HG03342 (cell line): ENCODE data around the gene RAD23B.
"Not testable (repeated sequence)": the region's sequence is repeated elsewhere in the genome, so short reads cannot be mapped to it uniquely, and the experiment has no call there.

Source experiments
- ATAC-seq: cut with Tn5 transposase; IDR thresholded peaks from one replicate; pipeline ENCODE4 v1.9.1; 2021; ENCODE audit warnings: mild to moderate bottlenecking, moderate library complexity; ENCODE audit not compliant: unreplicated experiment

The RAD23B gene

DNA sequence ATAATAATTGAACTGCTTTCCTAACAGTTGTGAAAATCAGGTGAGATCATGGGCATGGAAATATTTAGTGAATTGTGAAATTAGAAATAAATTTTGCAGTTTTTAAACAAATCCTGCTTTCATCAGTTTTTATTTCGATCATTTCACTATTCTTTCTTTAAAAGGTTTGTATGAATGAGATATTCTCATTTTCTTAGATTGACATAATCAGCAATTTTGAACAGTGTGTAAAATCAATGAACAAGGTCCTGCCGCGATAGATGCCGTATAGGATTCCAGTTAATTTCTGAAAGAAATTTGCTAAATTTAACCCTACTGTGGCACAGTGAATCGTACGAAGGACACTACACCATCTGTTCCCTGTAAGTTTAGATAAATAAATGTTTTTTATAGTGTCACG is 7.5 kb downstream of the RAD23B start:
- no peak for ATAC-seq

DNA sequence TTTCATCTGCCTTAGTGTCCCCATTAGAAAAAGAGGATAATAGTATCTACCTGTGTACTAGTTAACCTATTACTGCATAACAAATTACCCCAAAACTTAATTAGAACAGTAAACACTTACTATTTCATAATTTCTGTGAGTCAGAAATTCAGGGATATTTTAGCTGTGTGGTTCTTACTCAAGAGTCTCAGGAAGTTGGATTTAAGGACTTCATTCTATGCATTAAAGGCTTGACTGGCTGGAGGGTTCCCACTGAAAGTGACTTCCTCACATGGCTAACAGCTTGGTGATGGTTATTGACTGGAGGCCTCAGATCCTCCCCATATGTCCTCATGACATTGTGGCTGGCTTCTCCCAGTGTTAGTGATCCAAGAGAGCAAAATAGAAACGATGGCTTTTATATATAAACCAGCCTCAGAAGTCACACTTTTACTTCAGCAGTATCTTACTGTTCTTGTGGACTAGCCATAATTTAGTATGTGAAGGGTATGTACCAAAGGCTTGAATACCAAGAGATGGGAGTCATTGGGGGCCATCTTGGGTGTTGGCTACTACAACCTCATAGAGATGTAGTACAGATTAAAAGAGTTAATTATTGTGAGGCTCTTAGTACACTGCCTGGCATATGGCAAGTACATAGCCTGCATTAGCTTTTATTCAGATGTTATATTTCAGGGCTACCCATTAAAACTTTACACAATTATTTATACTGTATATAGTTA is 9.9 kb downstream of the RAD23B start:
- ATAC-seq: no peak

DNA sequence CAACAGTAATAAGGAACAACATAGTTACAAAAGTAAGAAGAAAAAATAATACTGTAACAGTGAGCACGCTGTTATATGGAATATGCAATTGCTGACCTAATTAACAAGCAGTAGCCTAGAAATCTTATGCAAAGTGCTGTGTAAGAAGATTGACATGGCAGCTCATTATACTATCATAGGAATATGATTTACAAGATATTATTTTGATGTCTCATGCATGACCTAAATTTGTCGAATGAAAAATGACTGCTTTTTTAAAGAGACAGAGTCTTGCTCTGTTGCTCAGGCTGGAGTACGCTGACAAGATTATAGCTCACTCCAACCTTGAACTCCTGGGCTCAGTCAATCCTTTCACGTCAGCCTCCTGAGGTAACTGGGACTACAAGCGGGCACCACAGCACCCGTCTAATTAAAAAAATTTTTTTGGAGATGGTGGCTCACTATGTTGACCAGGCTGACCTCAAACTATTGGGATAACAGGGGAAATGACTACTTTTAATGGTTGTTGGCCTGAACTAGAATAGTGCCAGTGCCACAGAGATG is 10.5 kb downstream of the RAD23B start:
- no peak for ATAC-seq

DNA sequence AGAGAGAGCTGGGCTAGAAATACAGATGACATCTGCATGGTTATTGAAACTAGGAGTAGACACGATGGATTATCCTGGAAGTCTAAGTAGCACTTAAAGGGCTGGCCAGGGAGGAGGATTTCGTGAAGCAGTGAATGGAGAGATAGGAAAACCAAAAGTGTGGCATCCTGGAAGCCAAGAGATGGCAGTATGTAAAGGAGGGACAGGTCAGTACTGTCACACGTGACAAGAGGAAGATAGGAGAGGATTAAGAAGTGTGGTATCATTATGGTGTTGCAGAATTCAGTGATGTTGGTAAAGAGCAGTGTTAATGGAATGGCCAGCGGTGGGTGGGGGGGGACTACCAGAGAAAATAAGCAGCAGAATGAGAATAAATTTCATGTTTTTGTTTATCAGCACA is 11.7 kb downstream of the RAD23B start:
- no peak for ATAC-seq

DNA sequence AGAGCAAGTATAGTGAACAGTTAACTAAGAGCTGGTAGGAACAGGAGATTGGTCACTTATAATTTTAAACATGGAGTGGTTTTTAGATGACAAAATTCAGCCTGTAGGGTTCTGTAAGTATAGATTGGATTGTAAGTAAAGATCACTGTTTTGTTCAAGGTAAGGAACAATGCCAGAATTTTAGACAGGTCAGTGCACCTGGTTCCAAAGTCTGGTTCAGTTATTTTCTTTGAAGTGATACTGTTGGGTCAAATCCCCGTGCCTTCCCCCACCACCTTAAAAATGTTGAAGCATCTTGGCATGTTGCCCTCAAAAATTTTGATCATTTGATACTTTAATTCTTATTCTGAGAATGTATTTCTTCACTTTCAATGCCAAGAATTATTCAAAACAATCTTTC is 12.9 kb downstream of the RAD23B start:
- no peak for ATAC-seq

DNA sequence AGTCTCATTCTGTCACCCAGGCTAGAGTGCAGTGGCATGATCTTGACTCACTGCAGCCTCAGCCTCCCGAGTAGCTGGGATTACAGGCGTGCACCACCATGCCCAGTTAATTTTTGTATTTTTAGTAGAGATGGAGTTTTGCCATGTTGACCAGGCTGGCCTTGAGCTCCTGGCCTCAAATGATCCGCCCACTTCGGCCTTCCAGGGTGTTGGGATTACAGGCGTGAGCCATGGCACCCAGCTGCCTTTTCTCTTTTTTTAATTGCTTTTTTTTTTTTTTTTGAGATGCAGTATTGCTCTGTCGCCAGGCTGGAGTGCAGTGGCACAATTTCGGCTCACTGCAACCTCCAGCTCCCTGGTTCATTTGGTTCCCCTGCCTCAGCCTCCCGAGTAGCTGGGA is 13.5 kb downstream of the RAD23B start:
- ATAC-seq: not testable (repeated sequence)

DNA sequence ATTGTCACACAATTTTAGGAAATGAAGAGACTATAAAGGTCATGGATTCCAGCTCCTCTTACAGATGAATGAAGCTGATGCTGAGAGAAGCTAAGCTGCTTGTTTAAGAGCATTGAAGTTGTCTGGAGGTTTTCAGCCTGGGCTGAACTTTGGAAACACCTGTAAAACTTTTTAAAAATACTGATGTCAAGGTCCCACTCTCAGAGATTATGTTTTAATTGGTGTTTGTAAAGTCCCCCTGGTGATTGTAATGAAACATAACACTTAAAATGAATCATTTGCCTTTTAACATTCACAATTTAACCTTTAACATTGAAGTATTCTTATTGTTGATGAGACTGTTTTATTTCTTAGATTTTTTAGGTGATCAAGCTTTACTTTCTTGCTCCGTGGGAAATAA is 16.4 kb downstream of the RAD23B start:
- no peak for ATAC-seq

DNA sequence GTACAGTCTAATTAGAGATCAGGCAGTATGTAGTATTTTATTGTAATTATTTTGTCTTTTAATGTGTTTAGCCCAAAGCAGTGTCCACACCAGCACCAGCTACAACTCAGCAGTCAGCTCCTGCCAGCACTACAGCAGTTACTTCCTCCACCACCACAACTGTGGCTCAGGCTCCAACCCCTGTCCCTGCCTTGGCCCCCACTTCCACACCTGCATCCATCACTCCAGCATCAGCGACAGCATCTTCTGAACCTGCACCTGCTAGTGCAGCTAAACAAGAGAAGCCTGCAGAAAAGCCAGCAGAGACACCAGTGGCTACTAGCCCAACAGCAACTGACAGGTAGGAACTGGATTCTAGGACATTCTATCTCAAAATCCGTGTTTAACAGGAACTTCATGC is 23.2 kb downstream of the RAD23B start:
- ATAC-seq: no peak

DNA sequence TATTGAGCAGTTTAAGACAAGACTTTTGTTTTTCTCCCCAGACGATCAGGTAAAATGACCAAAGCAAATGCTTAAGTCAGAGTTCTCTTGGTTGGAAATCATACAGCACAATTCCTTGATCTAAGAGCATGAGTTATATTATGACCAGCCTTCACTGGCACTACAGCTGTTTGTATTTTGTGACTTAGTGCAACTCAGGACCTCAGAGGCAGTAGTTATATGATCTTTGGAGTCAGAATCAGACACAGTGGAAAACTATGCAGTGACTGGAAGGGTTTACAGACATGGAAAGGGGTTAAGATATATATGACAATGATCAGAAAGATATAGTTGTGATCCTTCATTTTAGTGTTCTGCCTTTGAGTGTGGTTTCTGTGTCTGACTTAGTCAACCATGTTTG is 24.3 kb downstream of the RAD23B start:
- ATAC-seq: no peak

DNA sequence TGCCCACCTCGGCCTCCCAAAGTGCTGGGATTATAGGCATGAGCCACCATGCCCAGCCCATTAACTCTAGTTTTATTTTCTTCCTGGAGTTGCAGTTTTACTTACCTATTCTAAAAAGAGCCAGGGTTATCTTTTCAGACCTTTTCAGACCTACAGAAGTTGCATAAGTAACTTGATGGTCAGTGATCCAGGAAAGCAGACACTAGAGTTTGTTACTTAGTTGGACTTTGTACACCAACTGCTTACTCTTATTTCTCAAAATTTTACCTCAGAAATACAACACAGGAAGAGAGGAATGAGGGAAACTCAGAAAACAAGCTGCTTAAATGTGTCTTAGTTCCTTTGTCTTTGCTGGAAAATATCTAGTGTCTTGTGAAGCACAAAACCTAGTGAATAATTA is 25.4 kb downstream of the RAD23B start:
- ATAC-seq: no peak

DNA sequence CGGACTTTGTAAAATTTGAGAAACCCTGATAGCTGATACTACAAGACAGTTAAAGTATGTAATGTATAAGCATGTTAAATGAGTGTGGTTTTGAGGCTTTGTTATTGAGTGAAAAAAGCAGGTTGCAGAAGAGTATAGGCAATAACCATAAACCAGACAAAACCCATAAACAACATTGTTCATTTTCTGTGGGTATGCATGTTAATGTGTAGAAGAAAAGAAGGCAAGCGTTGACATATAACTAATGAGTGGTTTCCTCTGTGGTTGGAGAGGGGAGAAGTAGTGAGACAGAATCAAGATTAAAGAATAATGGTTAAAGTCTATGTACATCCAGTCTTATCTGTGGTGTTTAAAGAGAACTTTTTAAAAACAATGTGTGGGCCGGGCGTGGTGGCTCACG is 26.2 kb downstream of the RAD23B start:
- peak; percentile 57 for ATAC-seq

DNA sequence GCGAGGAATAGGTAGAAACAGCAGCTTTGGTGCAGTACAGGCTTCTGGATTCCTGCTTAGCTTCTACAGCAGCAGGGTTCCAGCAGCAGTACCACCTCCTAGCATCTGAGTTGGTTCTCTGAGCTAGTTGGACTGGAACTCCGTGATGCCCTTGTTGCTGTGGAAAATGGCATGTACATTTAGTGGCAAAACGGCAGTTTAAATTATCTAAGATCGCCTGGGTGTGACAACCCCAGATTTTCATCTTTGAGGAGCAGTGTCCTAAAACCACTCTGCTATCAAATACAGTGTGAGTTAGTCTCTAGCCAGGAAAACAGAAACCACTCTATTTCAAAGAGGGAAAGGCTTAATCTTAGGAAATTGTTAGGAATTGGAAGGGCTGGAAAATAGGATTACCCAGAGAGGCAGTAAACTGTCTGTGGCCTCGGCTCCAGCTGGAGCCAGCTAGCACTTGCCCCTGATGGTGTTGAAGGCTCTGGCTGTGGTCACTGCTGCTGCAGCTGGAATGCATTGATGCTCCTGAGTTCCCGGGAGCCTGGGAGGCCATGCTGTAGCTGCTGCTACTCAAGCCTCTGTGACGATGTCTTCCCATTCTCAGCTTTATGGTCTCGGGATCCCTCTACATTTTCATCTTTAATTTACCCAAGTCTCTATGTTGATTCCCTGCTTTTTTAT is 29.4 kb downstream of the RAD23B start:
- ATAC-seq: no peak

DNA sequence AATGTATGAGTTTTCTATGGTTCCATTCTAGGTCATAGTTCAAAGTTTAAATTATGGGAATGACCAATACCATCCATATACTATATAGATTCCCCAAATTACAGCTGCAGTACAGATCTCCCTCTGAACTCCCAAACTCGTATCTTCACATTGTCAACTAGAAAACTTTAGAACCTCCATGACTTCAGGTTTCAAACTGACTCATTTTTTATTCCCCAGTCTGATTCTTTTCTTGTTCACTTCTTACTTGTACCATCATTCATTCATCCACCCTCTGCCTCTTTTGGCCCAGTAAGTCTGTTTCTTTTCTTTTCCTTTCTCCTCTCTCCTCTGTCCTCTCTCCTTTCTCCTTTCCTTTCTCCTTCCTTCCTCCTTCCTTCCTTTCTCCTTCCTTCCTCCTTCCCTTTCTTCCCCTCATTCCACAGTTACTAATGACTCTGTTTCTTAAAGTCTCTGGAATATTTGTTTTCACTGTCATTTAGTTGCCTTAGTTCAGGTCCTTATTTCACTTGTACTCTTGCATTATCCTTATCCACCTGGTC is 30.5 kb downstream of the RAD23B start:
- ATAC-seq: no peak

DNA sequence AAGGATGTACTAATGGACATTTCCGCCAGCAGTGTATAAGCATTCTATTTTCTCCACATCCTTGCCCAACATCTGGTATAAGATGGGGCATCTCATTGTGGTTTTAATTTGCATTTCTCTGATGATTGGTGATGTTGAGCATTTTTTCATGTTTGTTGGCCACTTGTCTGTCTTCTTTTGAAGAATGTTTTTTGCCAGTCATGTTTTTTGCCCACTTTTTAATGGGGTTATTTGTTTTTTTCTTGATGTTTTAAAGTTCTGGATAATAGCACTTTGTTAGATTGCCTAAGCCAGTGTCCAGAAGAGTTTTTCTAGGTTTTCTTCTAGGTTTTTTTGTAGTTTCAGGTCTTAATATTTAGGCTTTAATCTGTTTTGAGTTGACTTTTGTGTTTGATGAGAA is 31.7 kb downstream of the RAD23B start:
- ATAC-seq: no peak

DNA sequence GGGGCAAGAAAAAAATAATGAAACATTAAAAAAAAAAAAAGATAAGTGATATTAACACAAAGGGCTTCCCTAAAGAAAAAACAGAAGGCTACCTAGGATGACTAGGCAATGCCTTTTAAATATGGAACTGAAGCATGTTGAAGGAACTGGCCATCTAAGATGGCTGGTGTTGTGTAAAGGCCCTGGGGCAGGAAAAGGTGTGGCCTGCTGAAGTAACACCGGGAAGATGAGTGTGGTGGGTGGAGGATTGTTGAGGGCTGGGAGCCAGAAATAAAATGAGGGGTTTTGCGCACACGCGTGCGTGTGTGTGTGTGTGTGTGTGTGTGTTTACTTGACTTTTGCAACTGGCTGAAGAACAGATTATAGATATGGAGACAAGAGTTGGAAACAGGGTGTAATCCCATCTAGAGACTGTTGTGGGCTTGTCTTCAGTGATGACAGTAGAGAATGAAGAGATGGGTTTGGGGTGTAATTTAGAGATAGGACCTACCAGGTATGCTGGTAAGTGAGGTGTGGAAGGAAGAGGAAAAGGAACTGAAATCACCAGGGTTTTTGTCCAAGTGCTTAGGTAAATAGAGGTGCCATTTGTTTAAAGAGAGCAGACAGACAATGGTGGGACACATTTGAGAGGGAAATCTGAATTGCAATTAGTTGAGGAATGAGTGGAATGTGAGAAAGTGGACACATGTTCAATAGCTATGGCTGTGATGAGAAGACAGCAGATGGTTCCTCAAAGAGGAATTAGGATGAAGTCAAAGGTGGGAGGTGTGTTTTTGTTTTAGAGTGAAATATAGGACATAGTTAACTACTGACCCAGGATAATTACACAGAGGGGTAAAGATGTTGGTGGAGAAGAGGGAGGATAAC is 33.9 kb downstream of the RAD23B start:
- no peak for ATAC-seq

DNA sequence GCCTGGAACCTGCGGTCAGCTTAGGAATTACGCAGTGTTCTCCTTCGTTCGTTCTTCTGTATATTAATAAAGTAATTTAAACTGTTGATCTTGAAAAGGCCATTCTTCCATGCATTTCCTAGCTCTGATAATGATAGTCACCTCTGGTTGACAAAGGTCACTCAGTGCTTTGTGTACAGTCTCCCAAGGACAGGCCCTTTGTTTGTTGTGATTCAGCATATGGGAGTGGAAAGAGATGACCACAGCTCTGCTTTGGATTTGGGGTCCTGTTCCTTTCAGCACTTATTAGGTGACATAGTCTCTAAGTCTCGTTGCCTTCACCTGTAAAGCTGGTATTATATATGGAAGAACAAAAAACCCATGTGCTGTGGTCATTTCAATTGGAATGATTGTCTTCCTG is 39.6 kb downstream of the RAD23B start:
- no peak for ATAC-seq

DNA sequence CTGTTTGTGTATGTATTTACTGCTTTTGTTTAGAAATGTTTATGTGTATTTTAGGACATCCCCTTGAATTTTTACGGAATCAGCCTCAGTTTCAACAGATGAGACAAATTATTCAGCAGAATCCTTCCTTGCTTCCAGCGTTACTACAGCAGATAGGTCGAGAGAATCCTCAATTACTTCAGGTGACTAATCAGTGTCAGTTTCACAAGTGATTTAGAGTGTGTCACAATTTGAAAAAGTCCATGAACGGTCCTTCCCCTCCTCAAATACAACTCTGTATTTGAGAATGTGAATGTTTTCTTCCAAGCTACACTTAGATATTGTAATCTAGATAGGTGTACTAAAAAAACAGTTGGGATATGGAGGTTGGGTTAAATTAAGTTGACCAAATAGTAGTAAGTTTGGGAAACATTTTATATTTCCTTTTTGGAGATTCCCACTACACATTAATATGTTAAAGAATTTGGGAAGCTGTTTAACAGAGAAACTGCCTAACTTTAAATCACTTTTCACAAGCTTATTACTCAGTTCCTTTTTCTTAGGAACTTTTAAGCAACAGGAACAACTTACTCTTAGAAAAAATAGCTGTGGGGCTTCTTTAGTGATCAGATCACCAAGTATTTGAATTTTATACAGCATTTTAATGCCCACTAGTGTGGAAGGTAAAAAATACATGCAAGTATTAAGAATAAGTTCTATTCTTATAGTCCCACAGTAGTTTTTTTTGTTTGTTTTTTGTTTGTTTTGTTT is 40.9 kb downstream of the RAD23B start:
- ATAC-seq: no peak

DNA sequence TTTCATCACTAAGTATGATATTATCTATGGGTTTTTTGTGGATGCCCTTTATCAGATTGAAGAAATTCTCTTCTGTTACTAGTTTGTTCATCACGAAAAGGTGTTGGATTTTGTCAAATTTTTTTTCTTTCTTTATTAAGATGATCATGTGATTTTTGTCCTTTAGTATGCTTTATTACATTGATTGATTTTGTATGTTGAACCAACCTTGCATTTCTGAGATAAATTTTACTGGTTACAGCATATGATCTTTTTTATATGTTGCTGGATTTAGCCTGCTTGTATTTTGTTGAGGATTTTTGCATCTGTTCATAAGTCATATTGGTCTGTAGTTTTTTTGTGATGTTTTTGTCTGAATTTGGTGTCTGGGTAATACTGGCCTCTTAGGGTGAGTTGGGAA is 42.8 kb downstream of the RAD23B start:
- ATAC-seq: no peak

DNA sequence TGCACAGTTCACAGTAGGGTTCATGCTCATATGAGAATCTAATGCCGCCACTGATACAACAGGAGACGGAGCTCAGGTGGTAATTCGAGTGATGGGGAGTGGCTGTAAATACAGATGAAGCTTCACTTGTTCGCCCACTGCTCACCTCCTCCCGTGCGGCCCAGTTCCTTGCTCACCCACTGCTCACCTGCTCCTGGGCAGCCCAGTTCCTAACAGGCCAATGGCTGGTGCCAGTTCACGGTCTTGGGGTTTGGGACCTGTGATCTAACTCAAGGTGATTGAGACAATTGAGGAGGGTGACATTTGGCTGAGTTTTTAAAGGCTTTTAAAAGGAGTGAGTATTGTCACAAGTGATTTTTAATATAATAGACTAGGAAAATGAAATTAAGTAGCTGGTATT is 45.4 kb downstream of the RAD23B start:
- no peak for ATAC-seq

DNA sequence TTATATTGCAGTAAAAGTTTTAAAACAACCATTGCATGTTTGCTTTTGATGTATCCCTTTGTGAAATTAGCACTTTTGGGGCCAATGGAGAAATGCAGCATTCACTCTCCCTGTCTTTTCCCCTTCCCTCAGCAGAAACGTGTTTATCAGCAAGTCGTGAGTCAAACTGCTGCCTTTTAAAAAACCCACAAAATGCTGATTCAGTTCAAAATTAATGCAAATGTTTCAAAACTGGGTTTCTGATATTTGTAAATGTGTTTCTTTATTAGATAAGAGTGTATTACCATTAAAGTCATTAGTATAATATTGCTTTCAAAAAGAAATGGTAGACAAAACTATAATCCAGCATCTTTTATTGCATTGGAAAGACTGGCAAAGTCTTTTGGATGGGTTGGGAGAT is 47.3 kb downstream of the RAD23B start:
- no peak for ATAC-seq

DNA sequence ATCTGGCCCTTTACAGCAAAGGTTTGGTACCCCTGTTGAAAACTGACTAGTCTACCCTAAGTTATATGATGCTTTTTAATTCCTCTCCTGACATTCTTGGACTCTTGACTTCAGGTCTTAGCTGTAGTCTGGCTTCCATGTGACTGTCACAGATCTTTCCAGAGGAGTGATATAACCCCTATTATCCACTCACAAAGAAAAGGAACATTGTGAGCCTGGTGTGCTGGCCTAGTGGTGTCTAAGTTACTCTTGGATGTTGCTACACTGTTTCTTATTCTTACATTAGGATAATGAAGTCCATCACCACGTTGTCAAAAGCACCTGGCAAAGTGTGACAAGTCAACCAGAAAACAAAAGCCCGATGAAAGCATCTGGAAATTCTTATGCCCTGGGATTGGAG is 49.8 kb downstream of the RAD23B start:
- ATAC-seq: no peak
